H1 (cell line): Measurements from ENCODE around the gene AGAP3. TPM values are rescaled to one million over a fixed set of nuclear protein-coding genes. Genes with fewer than 3 reads are reported as not detected.
A peak's percentile ranks its signal among the peaks of the same experiment; 100 is the strongest.

Experiments used
- CTCF ChIA-PET: fragments of 300-600 bp; sonication (Branson Sonifier 250); formaldehyde crosslinking; loops from one replicate; lab custom pipeline; 2021; ENCODE audit not compliant: partially characterized antibody; lab: Charles Lee
- POLR2A ChIA-PET: fragments of 300-600 bp; sonication (Branson Sonifier 250); formaldehyde crosslinking; loops from one replicate; lab custom pipeline; 2021; ENCODE audit warnings: inconsistent platforms; ENCODE audit not compliant: partially characterized antibody; lab: Charles Lee
- DNase-seq, 2 experiments: peaks; one replicate each; pipeline versions ENCODE4 v3.0.0 to v3.0.0-alpha.2; 2010 to 2022; ENCODE audit warnings: low spot score in 2 of 2, low read depth in 1 of 2, mixed read lengths in 1 of 2
- FAIRE-seq: peaks from 2 replicates; lab custom pipeline; 2011; peaks lifted over from hg19 to GRCh38; lab: Jason Lieb, UNC
- H2AFZ ChIP-seq: 2 replicates; pipeline ENCODE4 v1.8.1; 2012; ENCODE audit warnings: low read length, inconsistent platforms
- H2AK5ac ChIP-seq: 2 replicates; pipeline ENCODE4 v1.6.1; 2013; ENCODE audit warnings: low read depth, low read length
- H2BK120ac ChIP-seq: replicated peaks from 2 replicates; pipeline ENCODE3; 2013; ENCODE audit warnings: low read depth, low read length, inconsistent platforms
- H2BK12ac ChIP-seq: 2 replicates; pipeline ENCODE4 v1.6.1; 2013; ENCODE audit warnings: low read depth, low read length
- H2BK15ac ChIP-seq: 2 replicates; pipeline ENCODE4 v1.6.1; 2013; ENCODE audit warnings: low read length
- H2BK20ac ChIP-seq: 2 replicates; pipeline ENCODE4 v1.6.1; 2013; ENCODE audit warnings: low read length
- H2BK5ac ChIP-seq: 2 replicates; pipeline ENCODE4 v1.6.1; 2013; ENCODE audit warnings: low read depth, low read length
- H3K14ac ChIP-seq: 2 replicates; pipeline ENCODE4 v1.6.1; 2013; ENCODE audit warnings: inconsistent platforms; ENCODE audit not compliant: insufficient read length
- H3K18ac ChIP-seq: 2 replicates; pipeline ENCODE4 v1.6.1; 2013; ENCODE audit warnings: low read length; ENCODE audit errors: extremely low read depth
- H3K23ac ChIP-seq: 2 replicates; pipeline ENCODE4 v1.6.1; 2013; ENCODE audit warnings: inconsistent platforms; ENCODE audit not compliant: insufficient read length
- H3K23me2 ChIP-seq: 2 replicates; pipeline ENCODE4 v1.6.1; 2013; ENCODE audit warnings: low read depth, low read length
- H3K27ac ChIP-seq: 2 replicates; pipeline ENCODE4 v1.6.1; 2011; ENCODE audit warnings: low read depth, low read length, inconsistent platforms
- H3K27me3 ChIP-seq, 4 experiments: replicated peaks in 1 of 4; 1 replicate in 1 of 4; 2 replicates in 3 of 4; pipeline versions ENCODE4 v1.6.1 to v1.8.1; 2011 to 2013; ENCODE audit warnings: low read length in 3 of 4, mild to moderate bottlenecking in 3 of 4, inconsistent platforms in 2 of 4, mixed read lengths in 2 of 4, moderate library complexity in 1 of 4; ENCODE audit not compliant: control insufficient read depth in 3 of 4, insufficient read depth in 3 of 4; ENCODE audit errors: extremely low read depth in 1 of 4
- H3K36me3 ChIP-seq, 4 experiments: 2 replicates each; pipeline versions ENCODE4 v1.6.1 to v1.8.1; 2011 to 2013; ENCODE audit warnings: mild to moderate bottlenecking in 4 of 4, low read length in 3 of 4, moderate library complexity in 2 of 4, control low read depth in 1 of 4, inconsistent platforms in 1 of 4; ENCODE audit not compliant: insufficient read depth in 4 of 4, control insufficient read depth in 2 of 4
- H3K4ac ChIP-seq: replicated peaks from 2 replicates; pipeline ENCODE3; 2013; ENCODE audit warnings: low read length, low read depth, mixed read lengths, inconsistent platforms; ENCODE audit not compliant: insufficient read length
- H3K4me1 ChIP-seq, 4 experiments: replicated peaks in 1 of 4; 1 replicate in 1 of 4; 2 replicates in 3 of 4; pipeline versions ENCODE4 v1.6.1 to v1.8.1; 2011 to 2013; ENCODE audit warnings: low read length in 3 of 4, inconsistent platforms in 2 of 4, mixed read lengths in 1 of 4; ENCODE audit not compliant: insufficient read depth in 4 of 4, control insufficient read depth in 3 of 4
- H3K4me2 ChIP-seq, 2 experiments: 2 replicates each; pipeline versions ENCODE4 v1.6.1 to v1.8.1; 2011 to 2013; ENCODE audit warnings: low read depth in 2 of 2, low read length in 2 of 2, control low read depth in 1 of 2, inconsistent platforms in 1 of 2, mild to moderate bottlenecking in 1 of 2; ENCODE audit not compliant: insufficient read depth in 1 of 2
- H3K4me3 ChIP-seq, 4 experiments: fragments of 200-600, 300-600 bp in 1 of 4; sonication (generic), shearing (Covaris generic), sonication (Bioruptor Twin) in 1 of 4; 2 replicates each; pipeline versions ENCODE4 v1.5.1 to v1.8.1; 2011 to 2016; ENCODE audit warnings: low read length in 4 of 4, low read depth in 3 of 4, control low read depth in 2 of 4, inconsistent platforms in 2 of 4, mild to moderate bottlenecking in 2 of 4, mixed read lengths in 1 of 4, moderate library complexity in 1 of 4; ENCODE audit not compliant: insufficient read depth in 2 of 4; ENCODE audit errors: extremely low read depth in 1 of 4
- H3K56ac ChIP-seq: replicated peaks from 2 replicates; pipeline ENCODE3; 2013; ENCODE audit warnings: low read depth, mild to moderate bottlenecking, mixed read lengths, low read length, inconsistent platforms; ENCODE audit not compliant: insufficient read length
- H3K79me1 ChIP-seq: 2 replicates; pipeline ENCODE4 v1.6.1; 2013; ENCODE audit warnings: low read depth, low read length, control low read depth
- H3K79me2 ChIP-seq, 2 experiments: 2 replicates each; pipeline versions ENCODE4 v1.6.1 to v1.8.1; 2012 to 2013; ENCODE audit warnings: low read length in 2 of 2, mild to moderate bottlenecking in 2 of 2, inconsistent platforms in 1 of 2; ENCODE audit not compliant: insufficient read depth in 2 of 2, control insufficient read depth in 1 of 2
- H3K9ac ChIP-seq, 4 experiments: replicated peaks in 1 of 4; 1 replicate in 1 of 4; 2 replicates in 3 of 4; pipeline versions ENCODE4 v1.6.1 to v1.8.1; 2011 to 2013; ENCODE audit warnings: low read depth in 3 of 4, low read length in 3 of 4, control low read depth in 2 of 4, mild to moderate bottlenecking in 2 of 4, moderate library complexity in 2 of 4, inconsistent platforms in 1 of 4; ENCODE audit errors: extremely low read depth in 1 of 4
- H3K9me3 ChIP-seq, 2 experiments: 2 replicates each; pipeline versions ENCODE4 v1.6.1 to v1.8.1; 2012 to 2013; ENCODE audit warnings: mild to moderate bottlenecking in 2 of 2, moderate library complexity in 2 of 2, control low read depth in 1 of 2, inconsistent platforms in 1 of 2, low read depth in 1 of 2, low read length in 1 of 2, mixed read lengths in 1 of 2; ENCODE audit not compliant: insufficient read depth in 2 of 2
- H4K20me1 ChIP-seq, 2 experiments: replicated peaks in 1 of 2; 2 replicates each; pipeline versions ENCODE3 to v1.8.1; 2011 to 2013; ENCODE audit warnings: inconsistent platforms in 2 of 2, low read length in 2 of 2, mild to moderate bottlenecking in 1 of 2; ENCODE audit not compliant: insufficient read depth in 2 of 2, control insufficient read depth in 1 of 2
- H4K5ac ChIP-seq: 2 replicates; pipeline ENCODE4 v1.6.1; 2013; ENCODE audit warnings: low read length, low read depth, mixed read lengths, inconsistent platforms; ENCODE audit not compliant: insufficient read length
- H4K8ac ChIP-seq: 2 replicates; pipeline ENCODE4 v1.8.0; 2013; ENCODE audit warnings: mild to moderate bottlenecking, moderate library complexity, low read length, inconsistent platforms; ENCODE audit not compliant: insufficient read depth; ENCODE audit errors: extremely low read depth
- H4K91ac ChIP-seq: replicated peaks from 2 replicates; pipeline ENCODE3; 2013; ENCODE audit warnings: low read length, mixed read lengths, inconsistent platforms; ENCODE audit not compliant: insufficient read length
- EZH2 ChIP-seq: fragments of 200-600 bp; sonication (generic); IDR thresholded peaks from 2 replicates; pipeline ENCODE4 v1.7.1; 2012; ENCODE audit warnings: low read depth, mild to moderate bottlenecking, moderate library complexity, low read length, inconsistent platforms; ENCODE audit not compliant: severe bottlenecking
- FOSL1 ChIP-seq: IDR thresholded peaks from 2 replicates; pipeline ENCODE4 v1.6.1; 2011; ENCODE audit warnings: mild to moderate bottlenecking, low read depth, low read length, moderate library complexity; ENCODE audit not compliant: insufficient read depth
- GABPA ChIP-seq: IDR thresholded peaks from 2 replicates; pipeline ENCODE4 v1.6.1; 2011; ENCODE audit warnings: mild to moderate bottlenecking, low read length, moderate library complexity, borderline replicate concordance; ENCODE audit not compliant: insufficient read depth
- JUN ChIP-seq: IDR thresholded peaks from 2 replicates; pipeline ENCODE4 v1.6.1; 2011; ENCODE audit warnings: low read depth, mild to moderate bottlenecking, improper control_type of control experiment, low read length
- NANOG ChIP-seq: IDR thresholded peaks from 2 replicates; pipeline ENCODE4 v1.6.1; 2011; ENCODE audit warnings: low read length, low read depth, mild to moderate bottlenecking, inconsistent platforms; ENCODE audit not compliant: insufficient read depth, poor library complexity, severe bottlenecking
- POLR2A ChIP-seq, 2 experiments: IDR thresholded peaks; 1 replicate in 1 of 2; 2 replicates in 1 of 2; pipeline ENCODE4 v1.6.1; 2011; ENCODE audit warnings: low read depth in 2 of 2, low read length in 2 of 2, mild to moderate bottlenecking in 2 of 2; ENCODE audit errors: control extremely low read depth in 1 of 2
- POU5F1 ChIP-seq: IDR thresholded peaks from 2 replicates; pipeline ENCODE4 v1.6.1; 2011; ENCODE audit warnings: low read depth, mild to moderate bottlenecking, low read length, moderate library complexity
- SIN3A ChIP-seq, 2 experiments: IDR thresholded peaks in 1 of 2; conservative IDR thresholded peaks in 1 of 2; 2 replicates each; pipeline ENCODE4 v1.6.1; 2011 to 2012; ENCODE audit warnings: low read length in 2 of 2, improper control_type of control experiment in 1 of 2, low read depth in 1 of 2, mild to moderate bottlenecking in 1 of 2
- SIRT6 ChIP-seq: IDR thresholded peaks from one replicate; pipeline ENCODE4 v1.7.1; 2012; ENCODE audit warnings: low read length, inconsistent platforms
- WGBS, 2 experiments: shearing (Covaris generic) in 1 of 2; methylation state at CpG; one replicate each; pipeline versions ENCODE4 v1.1.6 to v1.1.7; 2013 to 2015; ENCODE audit warnings: low lambda C conversion rate in 2 of 2, mixed read lengths in 2 of 2, inconsistent platforms in 1 of 2, low coverage in 1 of 2, missing lambda C conversion rate in 1 of 2; ENCODE audit not compliant: insufficient replicate concordance in 2 of 2, insufficient coverage in 1 of 2, insufficient read length in 1 of 2; ENCODE audit errors: extremely low coverage in 1 of 2, missing lambda C conversion rate in 1 of 2; 5-methylcytosine and 5-hydroxymethylcytosine counted together
- polyA plus RNA-seq, 7 experiments: library from polyadenylated mRNA; depleted of rRNA in 3 of 7; stranded (reverse) in 5 of 7; unstranded in 2 of 7; fragments of >200 nt in 5 of 7; fragments of 200-250 nt in 2 of 7; gene quantifications; 1 replicate in 5 of 7; 2 replicates in 1 of 7; 4 replicates in 1 of 7; pipeline versions ENCODE4 v1.2.1 to v1.2.3, GENCODE V29; 2011 to 2013; ENCODE audit warnings: missing spikeins in 2 of 7, mixed read lengths in 2 of 7
- total RNA-seq: library from RNA; stranded (reverse); fragmentation: NEBNext Ultra II Directional; extraction: Animal tissue kit (Norgen Biotek cat#: 25700); gene quantifications from 2 replicates; pipeline ENCODE4 v1.2.1, GENCODE V29; 2021
- TF ChIP-seq, protein P1 (sequence below): IDR thresholded peaks from 2 replicates; pipeline ENCODE4 v1.6.1; 2012; ENCODE audit warnings: inconsistent platforms

Gene AGAP3
- total and polyA plus RNA-seq, 2 of the 8 experiments (the other 6 are each of a cell fraction or from before 2014, with no cell fraction given): 66.4 to 120 TPM

DNA sequence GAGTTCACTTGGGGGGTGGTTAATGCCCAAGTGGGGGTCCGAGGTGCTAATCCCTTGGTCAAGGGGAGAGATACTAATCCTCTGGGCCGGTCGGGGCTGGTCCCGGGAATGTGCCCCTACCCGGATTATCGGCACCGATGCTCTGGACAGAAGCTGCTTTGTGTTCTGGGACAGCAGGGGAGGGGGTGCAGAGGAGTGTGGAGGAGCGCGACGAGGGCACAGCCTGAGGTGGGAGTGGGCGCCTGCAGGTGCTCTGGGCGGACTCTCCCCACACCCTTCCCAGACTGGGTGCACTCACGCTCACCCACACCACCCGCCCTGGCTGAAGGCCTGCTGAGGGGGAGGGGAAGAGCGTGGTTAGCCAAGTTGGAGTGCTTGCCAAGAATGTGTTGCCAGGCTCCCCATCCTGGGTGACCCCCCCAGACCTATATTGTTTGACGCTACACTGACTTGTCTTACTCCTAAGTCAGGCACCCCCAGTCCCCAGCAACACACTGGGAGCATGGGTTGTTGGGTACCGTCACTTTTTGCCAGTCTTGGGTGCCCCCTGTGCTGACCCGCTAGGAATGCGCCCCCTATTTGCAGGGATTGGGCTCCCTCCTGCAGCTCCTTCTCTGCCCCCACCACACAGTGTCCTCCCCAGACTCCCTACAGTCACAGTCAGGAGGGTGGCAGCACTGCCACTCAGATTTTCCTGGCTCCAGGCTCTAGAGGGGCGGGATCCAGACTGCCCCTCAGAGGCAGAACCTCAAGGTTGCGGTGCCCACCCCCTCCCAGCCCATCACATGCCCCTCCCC, 25.7 kb upstream of the AGAP3 start:
- H3K56ac ChIP-seq: no peak overlapping the region
- H4K8ac ChIP-seq: no peak overlapping the region; the same call in 1 of the 2 replicates
- ChIA-PET CTCF (interaction anchor here (0.7 to 9.7 kb wide), 17 partner anchors 14 to 88 kb away, joined by 3 to 88 read pairs (median 4); partner anchors contain the start of gene ABCB8), POLR2A (interaction anchor here (0.7 to 2.0 kb wide), 11 partner anchors 10 to 167 kb away, joined by 3 to 15 read pairs (median 5); partner anchors contain the start of genes ABCB8 and FASTK)
- 10% methylated on average over 19 of the region's 21 CpGs; no CpG with 5 or more reads in 1 of the 2 experiments for WGBS, 2 experiments
- no peak overlapping the region for H4K5ac ChIP-seq
- H3K9ac ChIP-seq: peak overlapping the region in 2 of 4 experiments; percentile 20 to 29; a peak in 3 of 7 replicates
- H2BK20ac ChIP-seq: no peak overlapping the region
- H3K79me2 ChIP-seq: peaks cover 0 to 8% of the 10 kb centered on the region in 2 experiments; a peak in 1 of 4 replicates
- peak overlapping the region; percentile 86 to 99 for H3K4me2 ChIP-seq
- DNase-seq (no peak), FAIRE-seq (no peak)
- H3K23ac ChIP-seq: no peak overlapping the region
- H2BK12ac ChIP-seq: peak overlapping the region; percentile 80; the same call in 1 of the 2 replicates
- H3K4me3 ChIP-seq: peak overlapping the region; percentile 59 to 91 (median 74)
- H3K18ac ChIP-seq: peak overlapping the region; percentile 71
- H3K14ac ChIP-seq: no peak overlapping the region
- peaks cover 5 to 13% of the 10 kb centered on the region in 2 experiments for H4K20me1 ChIP-seq
- no peak overlapping the region for H2BK120ac ChIP-seq
- peak overlapping the region; percentile 48 for H4K91ac ChIP-seq
- peaks cover 0 to 13% (median 8%) of the 10 kb centered on the region in 4 experiments; a peak in 5 of 8 replicates for H3K36me3 ChIP-seq
- H3K4me1 ChIP-seq: peaks cover 9 to 42% (median 32%) of the 10 kb centered on the region in 4 experiments
- peaks cover 6% of the 10 kb centered on the region; the same call in 1 of the 2 replicates for H3K79me1 ChIP-seq
- peak overlapping the region; percentile 60; the same call in 1 of the 2 replicates for H2BK5ac ChIP-seq
- no peak overlapping the region for H2BK15ac ChIP-seq
- H2AFZ ChIP-seq: no peak overlapping the region
- H2AK5ac ChIP-seq: no peak overlapping the region; the same call in 1 of the 2 replicates
- H3K27ac ChIP-seq: no peak overlapping the region
- H3K27me3 ChIP-seq: peaks cover 0 to 8% (median 4%) of the 10 kb centered on the region in 4 experiments; a peak in 5 of 7 replicates
- H3K9me3 ChIP-seq: no peaks in the 10 kb centered on the region
- H3K23me2 ChIP-seq: peaks cover 33% of the 10 kb centered on the region
- H3K4ac ChIP-seq: no peak overlapping the region
- TF ChIP-seq, protein P1, sequence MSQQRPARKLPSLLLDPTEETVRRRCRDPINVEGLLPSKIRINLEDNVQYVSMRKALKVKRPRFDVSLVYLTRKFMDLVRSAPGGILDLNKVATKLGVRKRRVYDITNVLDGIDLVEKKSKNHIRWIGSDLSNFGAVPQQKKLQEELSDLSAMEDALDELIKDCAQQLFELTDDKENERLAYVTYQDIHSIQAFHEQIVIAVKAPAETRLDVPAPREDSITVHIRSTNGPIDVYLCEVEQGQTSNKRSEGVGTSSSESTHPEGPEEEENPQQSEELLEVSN: 0 out of 2 replicates have a peak, but pooled peaks have one; percentile 9
- TF ChIP-seq NANOG (no peak), EZH2 (no peak), SIRT6 (no peak), SIN3A (conservative IDR thresholded peaks at IDR 0.05 in 1 of 2, IDR thresholded peaks at IDR 0.05 in 1 of 2; ENCODE audit: low read depth in 1 of 2, low read length in 2 of 2) (peak in 1 of 2 experiments; percentile 5; a peak in 1 of 4 replicates), POU5F1 (no peak), FOSL1 (no peak), POLR2A (IDR thresholded peaks at IDR 0.05; ENCODE audit: control extremely low read depth in 1 of 2, low read depth in 2 of 2, low read length in 2 of 2) (no peak), GABPA (no peak), JUN (no peak)
